IMR-90 (cell line): ENCODE results near the gene CUBN. TPM values are rescaled to one million over a fixed set of nuclear protein-coding genes. Genes with fewer than 3 reads are reported as not detected.

Source experiments
- ATAC-seq: fragments of 200-7000 bp; cut with Tn5 transposase; 2 replicates; pipeline ENCODE4 v1.9.1; 2020; ENCODE audit warnings: low read depth, mild to moderate bottlenecking, moderate library complexity
- BruUV-seq: library from RNA; stranded (reverse); fragments of 400-500 nt; replicated peaks from 2 replicates; lab custom pipeline; 2021; lab: Mats Ljungman, UMichigan
- CTCF ChIA-PET: fragments of 300-600 bp; formaldehyde crosslinking; extraction: SDS; loops from one replicate; lab custom pipeline; 2021; ENCODE audit warnings: antibody characterized with exemption; lab: Yijun Ruan, JAX
- POLR2A ChIA-PET: fragments of 300-600 bp; sonication (Branson Sonifier 250); formaldehyde crosslinking; loops from one replicate; lab custom pipeline; 2022; ENCODE audit warnings: antibody characterized with exemption; ENCODE audit not compliant: unreplicated experiment; lab: Charles Lee
- DNase-seq: peaks from one replicate; pipeline ENCODE4 v3.0.0; 2013
- H2AFZ ChIP-seq: replicated peaks from 2 replicates; pipeline ENCODE3; 2013; ENCODE audit warnings: low read length, mild to moderate bottlenecking; ENCODE audit not compliant: poor library complexity
- H2AK5ac ChIP-seq: 2 replicates; pipeline ENCODE4 v1.6.1; 2013; ENCODE audit warnings: low read depth, low read length, inconsistent platforms
- H2AK9ac ChIP-seq: replicated peaks from 2 replicates; pipeline ENCODE3; 2013; ENCODE audit warnings: mild to moderate bottlenecking, low read depth, low read length, moderate library complexity; ENCODE audit not compliant: poor library complexity
- H2BK120ac ChIP-seq: 2 replicates; pipeline ENCODE4 v1.6.1; 2013; ENCODE audit warnings: low read depth, low read length, inconsistent platforms
- H2BK15ac ChIP-seq: 3 replicates; pipeline ENCODE4 v1.6.1; 2013; ENCODE audit warnings: low read depth, low read length, inconsistent platforms
- H2BK20ac ChIP-seq: 2 replicates; pipeline ENCODE4 v1.6.1; 2013; ENCODE audit warnings: low read depth, mild to moderate bottlenecking, inconsistent platforms, low read length, moderate library complexity
- H2BK5ac ChIP-seq: 2 replicates; pipeline ENCODE4 v1.6.1; 2013; ENCODE audit warnings: mild to moderate bottlenecking, low read depth, low read length, inconsistent platforms; ENCODE audit not compliant: poor library complexity, severe bottlenecking
- H3K14ac ChIP-seq: replicated peaks from 2 replicates; pipeline ENCODE4 v1.6.1; 2013; ENCODE audit warnings: low read depth, low read length, inconsistent platforms
- H3K18ac ChIP-seq: 2 replicates; pipeline ENCODE4 v1.6.1; 2013; ENCODE audit warnings: low read depth, low read length, control low read depth
- H3K23ac ChIP-seq: 2 replicates; pipeline ENCODE4 v1.6.1; 2013; ENCODE audit warnings: low read depth, low read length, inconsistent platforms
- H3K27ac ChIP-seq: 2 replicates; pipeline ENCODE4 v1.5.1; 2013; ENCODE audit warnings: mild to moderate bottlenecking, control low read depth, low read length; ENCODE audit not compliant: insufficient read depth
- H3K27me3 ChIP-seq: 2 replicates; pipeline ENCODE4 v1.6.1; 2013; ENCODE audit warnings: low read length; ENCODE audit not compliant: control insufficient read depth, insufficient read depth
- H3K36me3 ChIP-seq: 2 replicates; pipeline ENCODE4 v1.6.1; 2013; ENCODE audit warnings: low read length, mixed read lengths; ENCODE audit not compliant: control insufficient read depth, insufficient read depth
- H3K4ac ChIP-seq: 2 replicates; pipeline ENCODE4 v1.6.1; 2013; ENCODE audit warnings: low read depth, low read length, inconsistent platforms
- H3K4me1 ChIP-seq: 2 replicates; pipeline ENCODE4 v1.6.1; 2013; ENCODE audit warnings: low read length, mixed read lengths; ENCODE audit not compliant: control insufficient read depth, insufficient read depth
- H3K4me2 ChIP-seq: 2 replicates; pipeline ENCODE4 v1.6.1; 2013; ENCODE audit warnings: low read depth, mild to moderate bottlenecking, control low read depth, low read length, moderate library complexity
- H3K4me3 ChIP-seq: 2 replicates; pipeline ENCODE4 v1.5.1; 2013; ENCODE audit warnings: low read depth, mild to moderate bottlenecking, control low read depth, low read length, moderate library complexity; ENCODE audit not compliant: insufficient read depth
- H3K56ac ChIP-seq: 2 replicates; pipeline ENCODE4 v1.6.1; 2013; ENCODE audit warnings: low read length, inconsistent platforms; ENCODE audit not compliant: insufficient read depth; ENCODE audit errors: extremely low read depth
- H3K79me1 ChIP-seq, 2 experiments: 2 replicates each; pipeline ENCODE4 v1.6.1; 2013; ENCODE audit warnings: low read length in 2 of 2, inconsistent platforms in 1 of 2, low read depth in 1 of 2
- H3K9ac ChIP-seq: 2 replicates; pipeline ENCODE4 v1.6.1; 2013; ENCODE audit warnings: low read depth, low read length, control low read depth
- H3K9me1 ChIP-seq: 2 replicates; pipeline ENCODE4 v1.6.1; 2013; ENCODE audit warnings: low read length, inconsistent platforms; ENCODE audit not compliant: insufficient read depth
- H3K9me3 ChIP-seq: 2 replicates; pipeline ENCODE4 v1.6.1; 2013; ENCODE audit warnings: low read length; ENCODE audit not compliant: control insufficient read depth, insufficient read depth
- H4K20me1 ChIP-seq: 2 replicates; pipeline ENCODE4 v1.6.1; 2013; ENCODE audit warnings: low read length, inconsistent platforms; ENCODE audit not compliant: insufficient read depth
- H4K5ac ChIP-seq: 2 replicates; pipeline ENCODE4 v1.6.1; 2013; ENCODE audit warnings: mild to moderate bottlenecking, low read depth, low read length, control low read depth
- H4K8ac ChIP-seq, 2 experiments: 2 replicates each; pipeline ENCODE4 v1.6.1; 2013; ENCODE audit warnings: low read depth in 2 of 2, low read length in 2 of 2, control low read depth in 1 of 2, inconsistent platforms in 1 of 2
- H4K91ac ChIP-seq: 2 replicates; pipeline ENCODE4 v1.6.1; 2013; ENCODE audit warnings: low read depth, low read length, inconsistent platforms; ENCODE audit not compliant: insufficient read depth
- MXI1 ChIP-seq: IDR thresholded peaks from 2 replicates; pipeline ENCODE4 v1.6.1; 2012; ENCODE audit warnings: low read depth, mild to moderate bottlenecking, low read length, moderate library complexity, borderline replicate concordance
- WGBS, 2 experiments: methylation state at CpG; one replicate each; pipeline versions ENCODE4 v1.1.5 to v1.1.7; 2013; ENCODE audit warnings: missing lambda C conversion rate in 2 of 2; ENCODE audit not compliant: insufficient read length in 1 of 2; ENCODE audit errors: extremely low coverage in 2 of 2; 5-methylcytosine and 5-hydroxymethylcytosine counted together
- dilution Hi-C: fragments of 300-500 bp; cut with HindIII; formaldehyde crosslinking; loops from one replicate; pipeline ENCODE4 v1.14.3; 2018; ENCODE audit warnings: low sequenced_read_pairs; ENCODE audit not compliant: unreplicated experiment
- in situ Hi-C: fragments of 300-500 bp; cut with MboI; formaldehyde crosslinking; loops from 3 replicates; pipeline ENCODE4 v1.14.3; 2019; ENCODE audit warnings: low sequenced_read_pairs, inconsistent platforms, mixed read lengths
- intact Hi-C: fragments of 100-400 bp; cut with micrococcal nuclease; formaldehyde crosslinking; loops from 2 replicates; pipeline ENCODE4 v1.10.0; 2022
- polyA plus RNA-seq, 3 experiments: library from polyadenylated mRNA; depleted of rRNA; stranded (reverse); fragments of >200 nt; gene quantifications; 2 replicates each; pipeline ENCODE4 v1.2.3, GENCODE V29; 2012; ENCODE audit warnings: low replicate concordance in 1 of 3
- total RNA-seq: library from RNA; depleted of rRNA; stranded (reverse); fragments of >200 nt; gene quantifications from 2 replicates; pipeline ENCODE4 v1.2.3, GENCODE V29; 2012

Gene CUBN
- total and polyA plus RNA-seq, 2 of the 4 experiments (the other 2 are of a cell fraction), result 0.19 to 0.54 TPM

- DNase-seq, result no peak
- no peaks in the 10 kb centered on the region for H3K27me3 ChIP-seq
- no peak overlapping the region for H2AFZ ChIP-seq
- no peak overlapping the region for H3K27ac ChIP-seq
- H4K20me1 ChIP-seq, result no peaks in the 10 kb centered on the region
- no peak overlapping the region for H2BK5ac ChIP-seq
- peaks cover 6% of the 10 kb centered on the region for H3K4me1 ChIP-seq
- no peak overlapping the region for H2AK5ac ChIP-seq
- H3K79me1 ChIP-seq, result no peaks in the 10 kb centered on the region
- H4K8ac ChIP-seq, result no peak overlapping the region
- peaks cover 14% of the 10 kb centered on the region for H3K9me1 ChIP-seq
- H2BK120ac ChIP-seq, result no peak overlapping the region
- in situ Hi-C loops (no loop called here), intact Hi-C loops (no loop called here), dilution Hi-C loops (no loop called here)
- WGBS, 2 experiments, result no CpG with 5 or more reads among the region's 3 CpGs
- no peak overlapping the region for H3K4me2 ChIP-seq
- H3K18ac ChIP-seq, result no peak overlapping the region
- no peaks in the 10 kb centered on the region for H3K36me3 ChIP-seq
- no peak overlapping the region for H3K23ac ChIP-seq
- H3K9me3 ChIP-seq, result no peaks in the 10 kb centered on the region
- H2BK15ac ChIP-seq, result no peak overlapping the region
- ChIA-PET CTCF (interaction anchor here (0.6 kb wide), 1 partner anchor 10 kb away, joined by 6 read pairs; no protein-coding TSS in a partner anchor), POLR2A (interaction anchor here (0.6 kb wide), 1 partner anchor 83 kb away, joined by 6 read pairs; no protein-coding TSS in a partner anchor)
- H3K4me3 ChIP-seq, result no peak overlapping the region
- H3K56ac ChIP-seq, result no peak overlapping the region
- no peak overlapping the region for H4K5ac ChIP-seq
- H2AK9ac ChIP-seq, result no peak overlapping the region
- no peak overlapping the region for H4K91ac ChIP-seq
- no peak for TF ChIP-seq MXI1
- H2BK20ac ChIP-seq, result no peak overlapping the region
- no peak overlapping the region for H3K14ac ChIP-seq
- no TSS peak for BruUV-seq
- H3K9ac ChIP-seq, result no peak overlapping the region
- H3K4ac ChIP-seq, result no peak overlapping the region
- no peak for ATAC-seq
These were observed 17.0 kb downstream of the CUBN start for GRCh38 chr10:17112566-17112965.
